Tongue (tissue), 2 donors: ENCODE results near the gene CDK2AP2. TPM values are rescaled to one million over a fixed set of nuclear protein-coding genes. Genes with fewer than 3 reads are reported as not detected.
"Not testable (repeated sequence)": the region's sequence is repeated elsewhere in the genome, so short reads cannot be mapped to it uniquely, and the experiment has no call there.

Source experiments
- DNase-seq: peaks from one replicate; pipeline ENCODE4 v3.0.0-alpha.2; 2015
- total RNA-seq: library from RNA; depleted of rRNA; stranded (reverse); fragments of >200 nt; gene quantifications from one replicate; pipeline ENCODE4 v1.2.3, GENCODE V29; 2014

Gene CDK2AP2
- total RNA-seq, 1 donor from 2014 or later: 10.3 TPM

DNA sequence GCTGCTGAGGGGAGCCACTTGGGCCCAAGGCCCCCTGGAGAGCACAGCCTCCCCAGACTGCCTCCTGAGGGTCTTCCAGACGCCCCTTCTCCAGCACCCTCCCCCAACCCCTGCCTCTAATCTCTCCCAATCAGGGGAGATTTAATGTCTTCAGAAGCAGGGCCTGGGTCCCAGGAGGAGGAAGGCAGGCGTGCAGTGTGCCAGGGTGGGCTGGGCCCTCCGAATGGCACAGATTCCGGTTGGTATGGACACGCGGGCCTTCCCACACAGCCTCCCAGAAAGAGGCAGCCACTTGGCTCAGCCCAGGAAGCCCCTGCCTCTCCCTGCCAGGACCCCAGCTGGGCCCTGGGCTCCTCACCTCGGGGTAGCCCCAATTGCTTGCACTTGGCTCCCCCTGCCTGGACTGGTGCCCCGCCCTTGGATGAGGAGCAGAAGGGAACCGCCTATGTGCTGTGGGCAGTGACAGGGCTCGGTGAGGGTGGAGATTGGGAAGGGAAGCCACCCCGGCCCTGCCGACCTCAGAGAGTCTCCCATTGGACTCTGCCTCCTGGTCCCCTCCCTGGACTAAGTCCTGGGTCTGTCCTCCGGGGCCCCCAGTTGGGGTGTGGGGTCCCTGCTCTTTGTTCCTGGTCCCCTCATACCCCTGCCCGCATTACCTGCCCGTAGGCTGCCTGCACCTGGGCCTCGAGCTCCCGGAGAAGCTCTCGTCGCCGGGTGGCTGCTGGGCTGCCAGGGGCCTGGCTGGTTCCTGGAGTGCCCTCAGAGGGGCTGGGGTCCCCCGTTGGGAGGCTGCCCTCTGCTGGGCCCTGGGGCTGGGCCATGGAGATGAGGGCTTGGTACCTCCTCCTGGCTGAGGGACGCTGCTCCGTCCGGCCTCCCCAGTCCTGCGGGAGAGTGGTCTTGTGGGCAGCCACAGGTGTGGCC lies 15.9 kb upstream of the CDK2AP2 start:
- DNase-seq: peak; percentile 26

DNA sequence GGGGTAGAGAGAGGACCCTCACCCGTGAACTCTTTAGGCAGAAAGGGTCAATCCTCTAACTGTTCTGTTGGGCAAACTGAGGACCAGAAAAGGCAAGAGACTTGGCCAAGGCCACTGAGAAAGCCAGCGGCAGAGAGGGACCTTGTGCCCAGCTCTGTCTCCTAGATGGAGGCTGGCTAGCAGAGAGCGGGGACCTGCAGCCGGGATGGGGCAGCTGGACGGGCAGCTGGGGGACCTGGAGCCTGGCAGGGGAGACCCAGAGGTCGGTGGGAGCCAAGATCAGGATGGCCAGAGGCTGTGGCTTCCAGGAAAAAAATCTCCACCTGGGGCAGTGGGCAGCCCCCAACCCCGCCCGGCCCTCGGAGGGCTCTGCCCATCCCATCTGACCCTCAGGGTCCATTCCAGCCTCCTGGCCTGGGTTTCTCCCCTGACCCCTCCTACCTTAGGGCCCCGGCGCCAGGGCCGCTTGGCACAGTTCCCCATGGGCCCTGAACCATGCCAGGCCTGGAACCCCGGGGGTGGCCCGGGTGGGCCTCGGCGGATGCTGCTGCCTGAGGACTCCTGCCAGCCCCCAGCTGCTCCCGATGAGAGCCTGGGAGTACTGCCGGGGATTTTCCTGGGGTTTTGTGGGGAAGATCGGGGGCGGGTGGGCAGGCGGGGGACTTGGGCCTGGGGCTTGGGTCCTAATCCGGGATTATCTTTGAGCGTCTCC lies 15.0 kb upstream of the CDK2AP2 start, which contains the start of gene CABP2:
Gene CABP2, minus strand, starts transcription at position 603 of the 712 bp plus-strand sequence. Its CDS starts 120 bp downstream, at position 483.
- peak; percentile 20 for DNase-seq

DNA sequence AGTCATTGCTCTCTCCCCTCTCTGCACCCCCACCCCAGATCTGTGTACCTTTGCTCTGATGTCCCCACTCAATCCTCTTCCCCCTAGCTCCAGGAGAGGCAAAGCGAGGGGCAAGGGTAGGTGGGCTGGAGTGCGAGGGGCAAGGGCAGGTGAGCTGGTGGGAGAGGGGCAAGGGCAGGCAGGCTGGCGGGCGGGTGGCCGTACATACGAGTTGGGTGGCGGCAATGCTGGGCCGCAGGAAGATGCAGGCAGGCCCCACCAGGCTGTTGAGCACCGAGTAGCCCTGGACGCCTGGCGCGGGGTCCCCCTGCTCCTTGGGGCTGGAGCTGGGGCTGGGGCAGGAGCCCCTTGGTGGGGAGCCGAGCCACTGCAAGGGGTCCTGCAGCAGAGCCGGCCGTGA lies 14.4 kb upstream of the CDK2AP2 start:
- DNase-seq: no peak

- no peak for DNase-seq
Measured at GRCh38 chr11:67521924-67522323, 14.0 kb upstream of the CDK2AP2 start.

- no peak for DNase-seq
Measured at GRCh38 chr11:67520856-67521824, 13.2 kb upstream of the CDK2AP2 start.

DNA sequence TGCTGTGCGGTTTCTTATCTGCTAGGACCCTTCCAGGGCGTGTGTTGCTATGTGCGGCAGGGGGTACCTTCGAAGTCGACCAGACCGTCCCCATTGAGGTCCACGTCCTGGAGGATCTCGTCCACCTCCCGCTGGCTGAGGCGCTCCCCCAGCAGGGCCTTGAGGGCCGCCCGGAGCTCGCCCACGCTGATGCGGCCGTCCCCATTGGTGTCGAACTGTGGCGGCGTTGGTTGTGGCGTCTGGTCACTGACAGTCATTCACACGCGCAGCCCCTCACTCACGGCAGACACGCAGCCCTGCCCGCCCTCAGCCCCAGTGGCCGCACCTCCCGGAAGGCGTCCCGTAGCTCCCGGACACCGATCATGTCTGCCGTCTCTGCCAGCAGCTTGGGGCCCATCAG lies 11.8 kb upstream of the CDK2AP2 start:
- DNase-seq: no peak

DNA sequence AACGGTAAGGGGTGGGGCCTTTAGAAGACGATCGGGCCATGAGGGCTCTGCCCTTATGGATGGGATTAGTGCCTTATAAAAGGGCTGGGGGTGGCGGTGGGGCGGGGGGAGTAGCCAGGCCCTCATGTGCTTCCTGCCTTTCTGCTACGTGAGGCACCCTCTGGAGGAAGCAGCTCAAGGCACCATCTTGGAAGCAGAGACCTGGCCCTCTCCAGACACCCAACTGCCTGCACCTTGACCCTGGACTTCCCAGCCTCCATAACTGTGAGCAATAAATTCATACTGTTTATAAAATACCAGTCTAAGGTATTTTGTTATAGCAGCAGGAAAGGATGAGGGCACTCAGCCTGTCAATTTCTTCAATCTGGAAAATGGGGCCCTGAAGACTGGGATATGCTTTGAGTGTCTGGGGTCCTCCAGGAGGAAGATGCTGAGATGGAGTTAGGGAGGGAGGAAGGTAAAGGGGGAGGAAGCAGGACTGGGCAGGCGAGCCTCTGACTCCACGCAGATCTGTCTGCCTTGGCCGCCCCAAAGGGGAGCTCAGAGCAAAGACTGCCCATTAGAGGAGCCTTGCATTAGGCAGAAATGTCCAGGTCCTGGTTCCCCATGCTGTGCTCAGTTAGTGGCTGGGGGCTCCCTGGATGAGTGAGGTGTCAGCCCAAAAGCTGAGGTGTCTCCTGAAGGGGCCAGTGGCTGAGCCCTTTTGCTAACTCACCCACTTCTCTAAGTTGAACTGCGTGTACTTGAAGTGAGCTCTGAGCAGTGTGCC lies 10.0 kb upstream of the CDK2AP2 start:
- no peak for DNase-seq

GRCh38 chr11:67516806-67517205 lies 8.8 kb upstream of the CDK2AP2 start:
- DNase-seq: no peak

GRCh38 chr11:67514116-67514515 lies 6.2 kb upstream of the CDK2AP2 start:
- DNase-seq: no peak

DNA sequence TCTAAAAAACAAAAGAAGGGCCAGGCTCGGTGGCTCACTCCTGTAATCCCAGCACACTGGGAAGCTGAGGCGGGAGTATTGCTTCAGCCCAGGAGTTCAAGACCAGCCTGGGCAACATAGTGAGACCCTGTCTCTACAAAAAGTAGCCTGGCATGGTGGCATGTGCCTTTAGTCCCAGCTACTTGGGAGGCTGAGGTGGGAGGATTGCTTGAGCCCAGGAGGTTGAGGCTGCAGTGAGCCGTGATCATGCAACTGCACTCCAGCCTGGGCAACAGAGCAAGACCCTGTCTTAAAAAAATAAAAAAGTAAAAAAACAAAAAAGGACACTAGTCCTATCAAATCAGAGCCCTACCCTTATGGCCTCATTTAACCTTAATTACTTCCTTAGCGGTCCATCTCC lies 3.6 kb upstream of the CDK2AP2 start:
- DNase-seq: not testable (repeated sequence)

DNA sequence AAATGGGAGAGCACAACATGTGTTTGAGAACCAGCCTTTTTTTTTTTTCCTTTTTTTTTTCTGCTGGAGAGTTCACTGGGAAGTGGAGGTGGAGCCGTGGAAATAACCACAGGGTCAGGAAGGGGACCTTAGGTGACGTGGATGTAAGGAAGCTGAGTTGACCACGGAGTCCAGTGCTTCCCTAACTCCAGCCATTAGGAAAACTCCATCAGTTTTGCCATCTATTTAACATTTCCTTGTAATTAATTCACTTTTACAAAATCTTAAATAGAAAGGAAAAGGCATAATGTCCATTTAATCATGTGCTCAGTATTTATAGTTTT lies 2.0 kb upstream of the CDK2AP2 start:
- no peak for DNase-seq

DNA sequence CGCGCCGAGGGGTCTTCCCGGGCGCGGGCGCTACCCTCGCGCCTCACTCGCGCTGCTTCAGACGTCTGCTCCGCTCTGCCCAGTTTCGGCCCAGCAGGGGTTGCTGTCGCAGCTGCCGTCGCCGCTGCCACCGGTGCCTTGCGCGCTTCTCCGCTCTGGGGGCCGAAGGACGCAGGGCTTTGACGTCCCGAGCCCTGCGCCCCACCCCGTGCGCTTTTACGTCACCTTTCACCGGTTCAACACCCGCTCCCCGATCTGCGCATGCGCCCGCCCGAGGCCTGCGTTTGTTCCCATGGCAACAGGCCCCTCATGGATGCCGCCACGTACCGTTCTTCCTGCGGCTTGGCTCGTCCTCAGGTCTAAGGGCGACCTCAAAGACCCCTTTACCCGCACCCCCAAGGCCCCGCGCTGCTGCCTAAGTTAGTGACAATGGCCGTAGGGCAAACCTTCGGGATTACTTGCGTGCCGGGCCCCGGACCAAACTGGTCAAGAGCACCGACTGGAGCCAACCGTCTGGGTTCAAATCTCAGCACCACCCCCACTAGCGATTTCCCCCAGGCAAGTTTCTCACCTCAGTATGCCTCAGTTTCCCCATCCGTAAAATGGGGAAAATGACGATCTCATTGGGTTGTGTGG lies 642 bp upstream of the CDK2AP2 start:
- DNase-seq: peak; percentile 98

DNA sequence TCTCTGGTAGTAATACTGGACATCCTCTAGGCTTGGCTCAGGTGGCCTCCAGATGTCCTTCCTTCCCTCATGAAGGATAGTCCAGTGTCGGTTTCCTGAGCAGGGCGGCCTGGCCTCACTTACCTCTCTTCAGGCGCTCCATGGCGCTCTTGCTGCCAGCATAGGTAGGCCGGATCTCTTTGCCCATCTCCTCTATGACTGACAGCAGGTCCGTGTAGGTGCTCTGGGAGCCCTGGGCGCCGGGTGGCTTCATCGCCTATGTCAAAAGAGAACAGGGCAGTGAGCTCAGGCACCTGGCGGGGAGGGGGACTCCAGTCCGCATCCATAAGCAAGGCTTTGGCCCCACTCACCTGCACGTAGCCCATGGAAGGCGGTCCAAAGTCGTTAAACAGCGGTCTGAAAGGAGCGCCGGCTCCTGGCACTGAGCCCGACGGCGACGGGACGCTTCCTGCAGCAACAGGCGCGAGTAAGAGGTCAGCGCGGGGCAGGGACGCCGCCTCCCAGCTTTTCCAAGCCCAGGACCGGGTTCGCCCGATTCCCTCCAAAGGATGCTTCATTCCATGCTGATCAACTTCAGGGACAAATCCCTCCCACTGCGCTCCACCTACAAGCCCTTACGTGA lies 609 bp downstream of the CDK2AP2 start:
- no peak for DNase-seq

- no peak for DNase-seq
Measured at GRCh38 chr11:67506426-67507051, 1.4 kb downstream of the CDK2AP2 start.

DNA sequence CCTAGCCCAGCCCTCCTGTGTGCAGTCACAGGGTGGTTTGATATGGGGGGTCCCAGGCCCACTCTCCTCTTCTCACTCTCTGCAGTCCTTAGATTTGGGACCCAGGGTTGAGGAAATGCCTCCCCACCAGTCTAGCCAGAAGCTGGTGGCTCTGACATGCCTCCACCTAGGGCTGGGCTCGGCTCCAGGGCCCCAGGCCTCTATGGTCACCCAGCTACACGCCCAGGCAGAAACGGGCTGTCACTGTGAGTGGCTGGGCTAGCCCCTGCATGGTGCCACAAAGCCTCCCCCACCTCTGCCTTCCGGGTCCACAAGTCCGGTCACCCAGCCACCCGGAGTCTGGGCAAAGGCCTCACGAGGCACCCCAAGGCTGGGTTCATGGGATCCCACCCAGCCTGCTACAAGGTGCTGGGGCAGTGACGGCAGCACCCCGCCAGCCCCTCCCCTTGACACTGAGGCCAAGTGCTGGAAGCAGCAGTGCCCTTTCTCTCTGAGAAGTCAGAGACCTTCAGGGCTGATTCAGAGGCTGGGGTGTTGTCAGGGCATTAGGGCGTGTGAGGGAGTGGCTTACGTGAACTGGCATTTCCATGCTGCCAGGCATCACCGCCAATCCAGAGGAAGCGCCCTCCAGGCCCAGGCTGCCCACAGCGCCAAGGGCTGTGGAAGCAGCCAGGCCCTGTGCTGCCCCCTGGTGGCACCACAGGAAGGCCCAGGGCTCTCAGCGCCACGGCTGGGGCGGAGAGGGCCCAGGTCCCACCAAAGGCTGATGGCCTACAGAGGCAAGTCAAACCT lies 2.2 kb downstream of the CDK2AP2 start:
- peak; percentile 91 for DNase-seq

DNA sequence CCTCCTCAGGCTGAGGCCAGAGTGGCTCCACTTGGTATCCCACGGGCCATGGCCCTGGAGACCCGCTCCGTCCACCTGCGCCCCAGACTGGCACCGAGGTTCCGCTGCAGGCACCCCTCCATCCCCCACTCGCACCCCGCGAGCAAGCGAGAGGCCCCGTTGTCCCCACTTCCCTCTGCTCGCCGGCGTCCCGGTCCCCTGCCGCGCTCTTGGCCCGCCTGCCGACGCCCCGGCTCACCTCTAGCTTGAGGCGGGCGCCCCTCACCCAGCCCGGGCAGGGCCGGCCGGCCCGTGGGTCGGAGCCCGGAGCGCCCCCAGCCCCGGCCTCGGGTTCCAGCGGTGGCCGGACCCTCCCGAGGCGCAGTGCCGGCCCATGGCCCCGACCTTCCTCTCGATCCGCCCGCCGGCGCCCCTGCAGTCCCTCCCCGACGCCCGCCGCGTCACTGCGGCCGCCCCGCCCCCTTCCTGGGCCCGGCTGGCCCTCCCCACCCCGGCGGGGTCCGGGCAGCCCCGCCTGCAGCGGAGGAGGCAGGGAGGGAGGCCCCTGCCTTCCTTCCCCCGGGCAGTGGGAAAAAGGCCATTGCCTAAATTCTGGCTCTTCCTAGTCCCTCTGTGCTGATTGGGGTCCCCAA lies 2.9 kb downstream of the CDK2AP2 start, which contains the start of gene PITPNM1:
Gene PITPNM1, minus strand, starts transcription at position 414 of the 632 bp plus-strand sequence. CDS start 1,183 bp downstream, outside the sequence.
- DNase-seq: peak; percentile 70

GRCh38 chr11:67504005-67504949 lies 3.7 kb downstream of the CDK2AP2 start:
- peak; percentile 32 for DNase-seq
